Liver (tissue), 9 donors: Measurements from ENCODE around the gene SHC4. TPM values are rescaled to one million over a fixed set of nuclear protein-coding genes. Genes with fewer than 3 reads are reported as not detected.

Experiments used
- DNase-seq: peaks from one replicate; pipeline ENCODE4 v3.0.0-alpha.2; 2017; ENCODE audit warnings: low spot score
- H3K27ac ChIP-seq, 2 donors: one replicate each; pipeline ENCODE4 v1.7.0; 2013; ENCODE audit warnings: inconsistent platforms in 2 of 2, low read length in 2 of 2, control low read depth in 1 of 2, low read depth in 1 of 2, mild to moderate bottlenecking in 1 of 2
- H3K27me3 ChIP-seq, 4 donors: one replicate each; pipeline versions ENCODE4 v1.6.1 to v1.7.0; 2013; ENCODE audit warnings: low read length in 3 of 4, inconsistent platforms in 1 of 4, mild to moderate bottlenecking in 1 of 4, moderate library complexity in 1 of 4; ENCODE audit not compliant: control insufficient read depth in 4 of 4, insufficient read depth in 4 of 4
- H3K36me3 ChIP-seq, 4 donors: one replicate each; pipeline versions ENCODE4 v1.6.1 to v1.7.0; 2013; ENCODE audit warnings: low read length in 3 of 4, mild to moderate bottlenecking in 3 of 4, low read depth in 1 of 4, moderate library complexity in 1 of 4; ENCODE audit not compliant: control insufficient read depth in 4 of 4, insufficient read depth in 3 of 4
- H3K4me1 ChIP-seq, 4 donors: one replicate each; pipeline versions ENCODE4 v1.6.1 to v1.7.0; 2013; ENCODE audit warnings: low read length in 3 of 4, mild to moderate bottlenecking in 3 of 4, moderate library complexity in 1 of 4; ENCODE audit not compliant: control insufficient read depth in 4 of 4, insufficient read depth in 4 of 4
- H3K4me3 ChIP-seq, 3 donors: one replicate each; pipeline versions ENCODE4 v1.6.1 to v1.7.0; 2013; ENCODE audit warnings: low read length in 3 of 3, control low read depth in 1 of 3, low read depth in 1 of 3, mild to moderate bottlenecking in 1 of 3
- H3K9ac ChIP-seq, 2 donors: one replicate each; pipeline ENCODE4 v1.7.0; 2013; ENCODE audit warnings: low read length in 2 of 2, mild to moderate bottlenecking in 2 of 2, moderate library complexity in 2 of 2, control low read depth in 1 of 2, low read depth in 1 of 2
- H3K9me3 ChIP-seq, 4 donors: one replicate each; pipeline versions ENCODE4 v1.6.1 to v1.7.0; 2013; ENCODE audit warnings: low read length in 3 of 4; ENCODE audit not compliant: control insufficient read depth in 4 of 4
- ATF3 ChIP-seq: IDR thresholded peaks from 2 replicates; pipeline ENCODE4 v1.6.1; 2016; ENCODE audit warnings: antibody characterized with exemption
- CTCF ChIP-seq: fragments of 150-350 bp; IDR thresholded peaks from 2 replicates; pipeline ENCODE4 v1.5.1; 2017; ENCODE audit warnings: improper control_type of control experiment, low read depth, low read length; ENCODE audit not compliant: missing input control
- EGR1 ChIP-seq, 2 donors: IDR thresholded peaks; 2 replicates each; pipeline ENCODE4 v1.6.1; 2016 to 2018; ENCODE audit warnings: antibody characterized with exemption in 2 of 2, low read depth in 2 of 2
- FOXA1 ChIP-seq: IDR thresholded peaks from 2 replicates; pipeline ENCODE4 v1.6.1; 2016; ENCODE audit warnings: antibody characterized with exemption
- FOXA2 ChIP-seq: IDR thresholded peaks from 2 replicates; pipeline ENCODE4 v1.6.1; 2016; ENCODE audit warnings: antibody characterized with exemption
- GABPA ChIP-seq, 2 donors: IDR thresholded peaks in 1 of 2; conservative IDR thresholded peaks in 1 of 2; 2 replicates each; pipeline ENCODE4 v1.6.1; 2016; ENCODE audit warnings: antibody characterized with exemption in 2 of 2, mild to moderate bottlenecking in 1 of 2, moderate library complexity in 1 of 2
- HNF4A ChIP-seq, 2 donors: conservative IDR thresholded peaks; 2 replicates each; pipeline ENCODE4 v1.6.1; 2016; ENCODE audit warnings: antibody characterized with exemption in 2 of 2, mild to moderate bottlenecking in 2 of 2
- HNF4G ChIP-seq: IDR thresholded peaks from 2 replicates; pipeline ENCODE4 v1.6.1; 2016; ENCODE audit warnings: antibody characterized with exemption
- JUND ChIP-seq, 2 donors: IDR thresholded peaks; 2 replicates each; pipeline ENCODE4 v1.6.1; 2016; ENCODE audit warnings: antibody characterized with exemption in 2 of 2
- MAX ChIP-seq: IDR thresholded peaks from 2 replicates; pipeline ENCODE4 v1.6.1; 2016; ENCODE audit warnings: antibody characterized with exemption
- NR2F2 ChIP-seq: IDR thresholded peaks from 2 replicates; pipeline ENCODE4 v1.6.1; 2016; ENCODE audit warnings: antibody characterized with exemption
- RAD21 ChIP-seq, 2 donors: IDR thresholded peaks; 2 replicates each; pipeline ENCODE4 v1.6.1; 2016; ENCODE audit warnings: antibody characterized with exemption in 2 of 2, mild to moderate bottlenecking in 2 of 2
- REST ChIP-seq: IDR thresholded peaks from 2 replicates; pipeline ENCODE4 v1.6.1; 2016; ENCODE audit warnings: antibody characterized with exemption, mild to moderate bottlenecking
- RXRA ChIP-seq, 2 donors: IDR thresholded peaks; 2 replicates each; pipeline ENCODE4 v1.6.1; 2017 to 2018; ENCODE audit warnings: antibody characterized with exemption in 2 of 2, mild to moderate bottlenecking in 1 of 2
- SP1 ChIP-seq: IDR thresholded peaks from 2 replicates; pipeline ENCODE4 v1.6.1; 2018; ENCODE audit warnings: antibody characterized with exemption, mild to moderate bottlenecking
- TAF1 ChIP-seq: conservative IDR thresholded peaks from 2 replicates; pipeline ENCODE4 v1.6.1; 2016; ENCODE audit warnings: antibody characterized with exemption, mild to moderate bottlenecking
- YY1 ChIP-seq: IDR thresholded peaks from 2 replicates; pipeline ENCODE4 v1.6.1; 2016; ENCODE audit warnings: antibody characterized with exemption, mild to moderate bottlenecking
- ZBTB33 ChIP-seq: IDR thresholded peaks from 2 replicates; pipeline ENCODE4 v1.6.1; 2016; ENCODE audit warnings: antibody characterized with exemption
- WGBS: extraction: QIAGEN DNeasy Blood & Tissue Kit; methylation state at CpG from one replicate; pipeline ENCODE4 v1.1.7; 2013; 5-methylcytosine and 5-hydroxymethylcytosine counted together
- polyA plus RNA-seq, 2 donors: library from polyadenylated mRNA; stranded (reverse) in 1 of 2; unstranded in 1 of 2; fragments of 200-250 nt in 1 of 2; fragments of >200 nt in 1 of 2; fragmentation: Nextera tagmentation in 1 of 2; extraction: Ambion mirVana in 1 of 2; gene quantifications; one replicate each; pipeline versions ENCODE4 v1.2.1 to v1.2.3, GENCODE V29; 2013 to 2015
- total RNA-seq, 2 donors: library from RNA; depleted of rRNA; stranded (reverse); fragments of >200 nt; gene quantifications; one replicate each; pipeline ENCODE4 v1.2.3, GENCODE V29; 2014
- donor health status: healthy.
- donor health status: healthy.
- donor health status: healthy.
- donor health status: healthy.
- donor health status: healthy.

SHC4 gene
- total and polyA plus RNA-seq, 4 donors, result under 0.01 to 0.19 (median 0.05) TPM

- Histone ChIP-seq H3K36me3 (no peaks in the 10 kb centered on the region), H3K4me3 (no peak overlapping the region), H3K27me3 (no peaks in the 10 kb centered on the region), H3K4me1 (peaks cover 0 to 10% (median 3%) of the 10 kb centered on the region in 4 donors), H3K9ac (no peak overlapping the region), H3K27ac (no peak overlapping the region), H3K9me3 (no peaks in the 10 kb centered on the region)
- no peak for DNase-seq
- no peak for TF ChIP-seq RAD21 (IDR thresholded peaks at IDR 0.05)
- TF ChIP-seq EGR1 (IDR thresholded peaks at IDR 0.05; ENCODE audit: low read depth in 2 of 2), result no peak
- no peak for TF ChIP-seq YY1
- no peak for TF ChIP-seq HNF4A (conservative IDR thresholded peaks at IDR 0.05)
- TF ChIP-seq HNF4G, result no peak
- TF ChIP-seq NR2F2, result no peak
- no peak for TF ChIP-seq FOXA2
- no peak for TF ChIP-seq SP1
- TF ChIP-seq FOXA1, result no peak
- no peak for TF ChIP-seq ATF3
- TF ChIP-seq REST, result no peak
- TF ChIP-seq GABPA (IDR thresholded peaks at IDR 0.05 in 1 of 2, conservative IDR thresholded peaks at IDR 0.05 in 1 of 2), result no peak
- no peak for TF ChIP-seq JUND (IDR thresholded peaks at IDR 0.05)
Measured at GRCh38 chr15:48851956-48852355, 111.8 kb downstream of the SHC4 start.

- no peak for TF ChIP-seq HNF4G
- TF ChIP-seq ATF3, result no peak
- TF ChIP-seq TAF1, result no peak
- TF ChIP-seq EGR1 (IDR thresholded peaks at IDR 0.05; ENCODE audit: low read depth in 2 of 2), result no peak
- no peak for TF ChIP-seq ZBTB33
- TF ChIP-seq FOXA2, result no peak
- TF ChIP-seq SP1, result no peak
- no peak for TF ChIP-seq REST
- TF ChIP-seq YY1, result no peak
- no peak for TF ChIP-seq FOXA1
- TF ChIP-seq RAD21 (IDR thresholded peaks at IDR 0.05), result no peak
- TF ChIP-seq GABPA (IDR thresholded peaks at IDR 0.05 in 1 of 2, conservative IDR thresholded peaks at IDR 0.05 in 1 of 2), result no peak
- TF ChIP-seq CTCF, result no peak
- TF ChIP-seq JUND (IDR thresholded peaks at IDR 0.05), result no peak
- no peak for TF ChIP-seq HNF4A (conservative IDR thresholded peaks at IDR 0.05)
- no peak for TF ChIP-seq MAX
- TF ChIP-seq NR2F2, result no peak
- no peak for TF ChIP-seq RXRA (IDR thresholded peaks at IDR 0.05)
- no peak overlapping the region for H3K4me3 ChIP-seq
- H3K4me1 ChIP-seq, result peaks cover 0 to 6% (median under 1%) of the 10 kb centered on the region in 4 donors
- no peak for DNase-seq
- H3K9me3 ChIP-seq, result no peaks in the 10 kb centered on the region
- no peaks in the 10 kb centered on the region for H3K36me3 ChIP-seq
- H3K9ac ChIP-seq, result no peak overlapping the region
- 85% methylated on average over 2 of the region's 2 CpGs for WGBS
- no peaks in the 10 kb centered on the region for H3K27me3 ChIP-seq
- no peak overlapping the region for H3K27ac ChIP-seq
Measured at GRCh38 chr15:48850648-48851047, 113.1 kb downstream of the SHC4 start.
